ENCODE measurements around the gene PRKX.
"Not testable (repeated sequence)": the region's sequence is repeated elsewhere in the genome, so short reads cannot be mapped to it uniquely, and the experiment has no call there.

The PRKX gene

DNA sequence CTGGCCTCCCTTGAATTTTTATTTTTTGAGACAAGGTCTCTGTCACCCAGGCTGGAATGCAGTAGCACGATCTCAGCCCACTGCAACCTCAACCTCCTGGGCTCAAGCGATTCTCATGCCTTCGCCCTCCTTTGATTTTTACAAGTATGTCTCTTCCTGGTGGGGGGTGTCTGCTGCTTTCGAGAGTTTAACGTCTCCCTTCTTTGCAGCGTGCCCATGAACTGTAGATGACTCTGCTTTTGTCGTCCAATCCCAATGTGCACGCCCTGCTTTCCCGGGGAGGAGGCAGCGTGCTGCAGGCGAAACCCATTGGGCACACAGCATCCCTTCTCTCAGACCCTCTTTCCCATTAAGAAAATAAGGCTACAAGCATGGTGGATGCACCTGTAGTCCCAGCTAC lies 7.0 kb downstream of the PRKX start:
- peaks cover 9% of the 10 kb centered on the region for H3K4me1 ChIP-seq (ENCODE audit: control insufficient read depth, low read length)
- no peaks in the 10 kb centered on the region for H3K27me3 ChIP-seq (ENCODE audit: control insufficient read depth, low read length)
- no peak overlapping the region for H3K27ac ChIP-seq (ENCODE audit: low read depth, low read length)
- H3K36me3 ChIP-seq (ENCODE audit: control insufficient read depth, low read length) = no peaks in the 10 kb centered on the region
- H4K20me1 ChIP-seq (ENCODE audit: control insufficient read depth, insufficient read depth, low read depth, low read length) = no peaks in the 10 kb centered on the region
- peaks cover 25% of the 10 kb centered on the region for H3K79me2 ChIP-seq (ENCODE audit: control insufficient read depth, low read length)
- H3K4me2 ChIP-seq (ENCODE audit: low read length) = no peak overlapping the region
- TF ChIP-seq EZH2phosphoT487 (IDR thresholded peaks at IDR 0.05; ENCODE audit: borderline replicate concordance, low read length) (no peak), CTCF (IDR thresholded peaks at IDR 0.05; ENCODE audit: low read depth, low read length, poor library complexity, severe bottlenecking) (no peak)
- H3K9me2 ChIP-seq (replicated peaks; ENCODE audit: control insufficient read depth, low read length) = no peaks in the 10 kb centered on the region
- no peaks in the 10 kb centered on the region for H3K9me3 ChIP-seq (ENCODE audit: control insufficient read depth, insufficient read depth, low read length)
- H3F3A ChIP-seq (ENCODE audit: control insufficient read depth, insufficient read depth) = no peaks in the 10 kb centered on the region
- H3K4me3 ChIP-seq (ENCODE audit: low read length) = no peak overlapping the region

- H3K27ac ChIP-seq (ENCODE audit: low read depth, low read length); H3K36me3 ChIP-seq (ENCODE audit: control insufficient read depth, low read length); H3K27me3 ChIP-seq (ENCODE audit: control insufficient read depth, low read length); H3K4me3 ChIP-seq (ENCODE audit: low read length); H3K9me3 ChIP-seq (ENCODE audit: control insufficient read depth, insufficient read depth, low read length); H4K20me1 ChIP-seq (ENCODE audit: control insufficient read depth, insufficient read depth, low read depth, low read length); H3K9me2 ChIP-seq (replicated peaks; ENCODE audit: control insufficient read depth, low read length); H3F3A ChIP-seq (ENCODE audit: control insufficient read depth, insufficient read depth); H3K4me2 ChIP-seq (ENCODE audit: low read length): not testable (repeated sequence)
- Histone ChIP-seq H3K79me2 (ENCODE audit: control insufficient read depth, low read length) (peaks cover 28% of the 10 kb centered on the region), H3K4me1 (ENCODE audit: control insufficient read depth, low read length) (peaks cover 16% of the 10 kb centered on the region)
These were observed 10.2 kb downstream of the PRKX start for GRCh38 chrX:3703251-3703650.

DNA sequence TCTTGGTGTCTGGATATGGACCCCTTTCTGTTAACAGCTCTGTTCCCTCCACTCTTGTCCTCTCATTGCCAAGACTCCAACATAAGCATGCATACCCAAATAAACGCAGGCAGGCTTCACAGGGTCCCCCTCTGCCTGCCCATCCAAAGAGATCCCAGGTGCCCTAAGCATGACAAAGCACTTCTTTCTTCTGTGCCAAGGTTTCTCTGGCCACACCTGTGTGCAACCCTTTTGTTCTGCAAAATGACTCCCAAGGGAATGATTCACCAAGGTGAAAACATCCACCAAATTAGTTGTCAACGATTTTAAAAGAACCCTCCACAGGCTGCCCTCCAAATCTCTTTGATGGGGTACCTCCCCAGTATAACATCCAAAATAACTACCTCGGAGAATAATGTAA lies 11.4 kb downstream of the PRKX start:
- H3K36me3 ChIP-seq (ENCODE audit: control insufficient read depth, low read length); H3K27me3 ChIP-seq (ENCODE audit: control insufficient read depth, low read length); H3K4me2 ChIP-seq (ENCODE audit: low read length); H3K4me3 ChIP-seq (ENCODE audit: low read length); H3K9me2 ChIP-seq (replicated peaks; ENCODE audit: control insufficient read depth, low read length); H3K27ac ChIP-seq (ENCODE audit: low read depth, low read length); H3F3A ChIP-seq (ENCODE audit: control insufficient read depth, insufficient read depth); H4K20me1 ChIP-seq (ENCODE audit: control insufficient read depth, insufficient read depth, low read depth, low read length); H3K9me3 ChIP-seq (ENCODE audit: control insufficient read depth, insufficient read depth, low read length): not testable (repeated sequence)
- peaks cover 28% of the 10 kb centered on the region for H3K79me2 ChIP-seq (ENCODE audit: control insufficient read depth, low read length)
- H3K4me1 ChIP-seq (ENCODE audit: control insufficient read depth, low read length) = peaks cover 24% of the 10 kb centered on the region

GRCh38 chrX:3701445-3701928 lies 12.0 kb downstream of the PRKX start:
- Histone ChIP-seq H3K79me2 (ENCODE audit: control insufficient read depth, low read length) (peaks cover 23% of the 10 kb centered on the region), H3K4me1 (ENCODE audit: control insufficient read depth, low read length) (peaks cover 24% of the 10 kb centered on the region)
- H3K36me3 ChIP-seq (ENCODE audit: control insufficient read depth, low read length); H3K9me3 ChIP-seq (ENCODE audit: control insufficient read depth, insufficient read depth, low read length); H3F3A ChIP-seq (ENCODE audit: control insufficient read depth, insufficient read depth); H3K4me2 ChIP-seq (ENCODE audit: low read length); H3K4me3 ChIP-seq (ENCODE audit: low read length); H3K27me3 ChIP-seq (ENCODE audit: control insufficient read depth, low read length); H3K27ac ChIP-seq (ENCODE audit: low read depth, low read length); H4K20me1 ChIP-seq (ENCODE audit: control insufficient read depth, insufficient read depth, low read depth, low read length); H3K9me2 ChIP-seq (replicated peaks; ENCODE audit: control insufficient read depth, low read length): not testable (repeated sequence)

DNA sequence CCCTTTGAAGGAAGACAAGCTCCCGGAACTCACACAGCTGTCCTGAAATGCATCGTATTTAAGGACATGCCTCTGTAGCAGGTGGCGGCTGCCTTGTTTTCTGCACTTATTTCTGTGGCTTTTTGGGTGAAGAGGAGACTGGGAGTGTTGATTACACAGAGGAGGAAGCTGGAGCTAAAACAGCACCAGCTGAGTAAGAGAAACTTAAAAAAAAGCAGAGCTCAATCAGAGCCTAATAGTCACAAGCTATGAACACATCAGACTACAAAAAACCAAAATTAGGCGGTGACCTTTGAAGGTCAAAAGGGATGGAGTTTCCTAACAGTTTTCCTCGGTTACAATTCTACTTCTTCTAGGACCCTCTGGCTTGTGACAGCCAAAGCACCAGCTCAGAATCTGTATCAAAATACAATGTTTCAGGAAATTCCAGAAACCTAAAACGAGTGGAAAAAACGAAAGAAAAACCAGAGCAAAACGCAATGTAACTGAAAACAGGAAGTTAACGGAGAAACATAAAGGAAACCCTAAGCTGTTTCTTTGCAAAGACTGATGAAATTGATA lies 13.5 kb downstream of the PRKX start:
- H3K9me2 ChIP-seq (replicated peaks; ENCODE audit: control insufficient read depth, low read length) = no peaks in the 10 kb centered on the region
- H3F3A ChIP-seq (ENCODE audit: control insufficient read depth, insufficient read depth) = no peaks in the 10 kb centered on the region
- no peaks in the 10 kb centered on the region for H4K20me1 ChIP-seq (ENCODE audit: control insufficient read depth, insufficient read depth, low read depth, low read length)
- H3K4me1 ChIP-seq (ENCODE audit: control insufficient read depth, low read length) = peaks cover 35% of the 10 kb centered on the region
- peak overlapping the region; percentile 35 for H3K27ac ChIP-seq (ENCODE audit: low read depth, low read length)
- peaks cover 20% of the 10 kb centered on the region for H3K79me2 ChIP-seq (ENCODE audit: control insufficient read depth, low read length)
- H3K4me3 ChIP-seq (ENCODE audit: low read length) = peak overlapping the region; percentile 67
- H3K4me2 ChIP-seq (ENCODE audit: low read length) = peak overlapping the region; percentile 78
- H3K27me3 ChIP-seq (ENCODE audit: control insufficient read depth, low read length) = no peaks in the 10 kb centered on the region
- no peaks in the 10 kb centered on the region for H3K9me3 ChIP-seq (ENCODE audit: control insufficient read depth, insufficient read depth, low read length)
- no peaks in the 10 kb centered on the region for H3K36me3 ChIP-seq (ENCODE audit: control insufficient read depth, low read length)
- TF ChIP-seq EZH2phosphoT487 (IDR thresholded peaks at IDR 0.05; ENCODE audit: borderline replicate concordance, low read length) (no peak), CTCF (IDR thresholded peaks at IDR 0.05; ENCODE audit: low read depth, low read length, poor library complexity, severe bottlenecking) (no peak)

Data from DOHH2 (cell line).